ENCODE data around the gene PTMS. TPM values are rescaled to one million over a fixed set of nuclear protein-coding genes. Genes with fewer than 3 reads are reported as not detected.

Gene PTMS
- total and polyA plus RNA-seq, 2 of the 13 experiments (the other 11 are each of a cell fraction or from before 2014, with no cell fraction given): 40.5 to 82.4 TPM

DNA sequence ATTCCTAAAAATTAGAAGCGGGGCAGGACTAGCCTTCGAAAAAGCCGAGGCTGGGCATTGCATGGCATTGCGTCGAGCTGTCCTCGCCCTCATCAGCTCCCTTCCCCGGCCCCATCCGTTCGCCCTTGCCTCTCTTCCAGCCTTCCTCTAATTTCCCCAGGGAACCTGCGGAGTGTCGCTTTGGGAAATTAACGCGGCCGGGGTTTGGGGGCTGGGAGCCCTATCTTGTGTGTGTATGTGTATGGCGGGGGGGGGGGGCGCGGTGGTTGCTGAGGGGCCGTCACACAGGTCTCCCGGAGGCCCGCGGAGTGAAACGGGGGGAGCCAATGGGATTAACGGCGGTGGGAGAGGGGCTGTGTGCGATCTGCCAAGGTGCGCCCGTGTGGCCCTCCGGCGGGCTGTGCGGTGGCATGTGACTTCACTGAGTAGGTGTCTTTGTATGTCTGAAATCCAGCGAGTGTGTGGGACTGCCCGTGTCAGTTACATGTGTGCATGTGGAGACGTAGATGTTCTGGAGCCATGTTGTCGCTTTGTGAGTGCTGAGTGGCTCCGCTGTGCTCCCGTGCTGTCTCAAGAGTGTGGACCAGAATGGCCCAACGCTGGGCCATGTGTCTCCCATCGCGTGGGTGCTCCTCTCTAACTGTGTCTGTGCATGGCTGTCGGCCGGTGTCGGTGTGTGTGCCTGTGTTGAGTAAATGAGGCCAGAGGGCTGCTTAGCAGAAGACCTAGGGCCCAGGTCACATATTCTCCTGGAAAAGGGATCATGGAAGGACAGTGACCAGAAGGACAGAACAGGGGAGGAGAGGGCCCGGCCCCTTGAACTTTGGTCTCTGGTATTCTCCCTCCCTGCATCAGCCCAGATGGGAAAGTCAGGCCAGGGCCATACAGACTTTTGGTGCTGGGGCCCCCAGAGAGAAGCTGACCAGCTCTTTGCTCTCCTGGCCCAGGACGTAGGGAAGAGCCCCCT lies 1.5 kb downstream of the PTMS start (continued):
- peak; percentile 72 for TF ChIP-seq SP5 (CRISPR knock-in tag; IDR thresholded peaks at IDR 0.05; ENCODE audit: borderline replicate concordance, low read depth)
- no peak for TF ChIP-seq PRMT3 (CRISPR knock-in tag; IDR thresholded peaks at IDR 0.05; ENCODE audit: borderline replicate concordance, low read depth)
- TF ChIP-seq ZNF616 (CRISPR knock-in tag; IDR thresholded peaks at IDR 0.05; ENCODE audit: low read depth): no peak
- TF ChIP-seq, protein P1, sequence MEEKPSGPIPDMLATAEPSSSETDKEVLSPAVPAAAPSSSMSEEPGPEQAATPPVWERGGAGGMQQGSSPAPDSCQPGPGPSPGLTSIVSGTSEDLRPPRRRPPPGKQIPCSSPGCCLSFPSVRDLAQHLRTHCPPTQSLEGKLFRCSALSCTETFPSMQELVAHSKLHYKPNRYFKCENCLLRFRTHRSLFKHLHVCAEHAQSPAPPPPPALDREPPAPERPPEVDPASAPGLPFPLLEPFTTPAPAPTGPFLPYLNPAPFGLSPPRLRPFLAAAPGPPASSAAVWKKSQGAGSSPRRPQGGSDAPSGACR (CRISPR knock-in tag; IDR thresholded peaks at IDR 0.05): peak; percentile 78; the same call in 1 of the 2 replicates
- TF ChIP-seq SRSF9 (IDR thresholded peaks at IDR 0.05; ENCODE audit: borderline replicate concordance, insufficient read depth, low read depth, low read length, poor library complexity, severe bottlenecking): no peak
- no peak for TF ChIP-seq ZNF768 (CRISPR knock-in tag; IDR thresholded peaks at IDR 0.05)
- TF ChIP-seq ZNF180 (CRISPR knock-in tag; IDR thresholded peaks at IDR 0.05; ENCODE audit: borderline replicate concordance, low read depth): no peak
- 0 out of 2 replicates have a peak, but pooled peaks have one; percentile 32 for TF ChIP-seq SMYD3 (CRISPR knock-in tag; IDR thresholded peaks at IDR 0.05)
- no peak for TF ChIP-seq MBD4 (IDR thresholded peaks at IDR 0.05; ENCODE audit: borderline replicate concordance, low read length)
- no peak for TF ChIP-seq CEBPB (IDR thresholded peaks at IDR 0.05; ENCODE audit: borderline replicate concordance, low read depth, low read length)
- TF ChIP-seq, protein P2, sequence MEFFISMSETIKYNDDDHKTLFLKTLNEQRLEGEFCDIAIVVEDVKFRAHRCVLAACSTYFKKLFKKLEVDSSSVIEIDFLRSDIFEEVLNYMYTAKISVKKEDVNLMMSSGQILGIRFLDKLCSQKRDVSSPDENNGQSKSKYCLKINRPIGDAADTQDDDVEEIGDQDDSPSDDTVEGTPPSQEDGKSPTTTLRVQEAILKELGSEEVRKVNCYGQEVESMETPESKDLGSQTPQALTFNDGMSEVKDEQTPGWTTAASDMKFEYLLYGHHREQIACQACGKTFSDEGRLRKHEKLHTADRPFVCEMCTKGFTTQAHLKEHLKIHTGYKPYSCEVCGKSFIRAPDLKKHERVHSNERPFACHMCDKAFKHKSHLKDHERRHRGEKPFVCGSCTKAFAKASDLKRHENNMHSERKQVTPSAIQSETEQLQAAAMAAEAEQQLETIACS (CRISPR knock-in tag; IDR thresholded peaks at IDR 0.05): no peak
- no peak for TF ChIP-seq CREBL2 (CRISPR knock-in tag; IDR thresholded peaks at IDR 0.05; ENCODE audit: borderline replicate concordance)
- TF ChIP-seq ZNF451 (CRISPR knock-in tag; IDR thresholded peaks at IDR 0.05): 0 out of 2 replicates have a peak, but pooled peaks have one; percentile 18
- TF ChIP-seq CREM (IDR thresholded peaks at IDR 0.05): peak; percentile 34; the same call in 1 of the 2 replicates
- no peak for TF ChIP-seq CREM (CRISPR knock-in tag; IDR thresholded peaks at IDR 0.05)
- TF ChIP-seq, protein P3, sequence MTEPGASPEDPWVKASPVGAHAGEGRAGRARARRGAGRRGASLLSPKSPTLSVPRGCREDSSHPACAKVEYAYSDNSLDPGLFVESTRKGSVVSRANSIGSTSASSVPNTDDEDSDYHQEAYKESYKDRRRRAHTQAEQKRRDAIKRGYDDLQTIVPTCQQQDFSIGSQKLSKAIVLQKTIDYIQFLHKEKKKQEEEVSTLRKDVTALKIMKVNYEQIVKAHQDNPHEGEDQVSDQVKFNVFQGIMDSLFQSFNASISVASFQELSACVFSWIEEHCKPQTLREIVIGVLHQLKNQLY (CRISPR knock-in tag; IDR thresholded peaks at IDR 0.05): no peak
- TF ChIP-seq ZFP37 (CRISPR knock-in tag; IDR thresholded peaks at IDR 0.05; ENCODE audit: borderline replicate concordance): no peak
- TF ChIP-seq, protein P4, sequence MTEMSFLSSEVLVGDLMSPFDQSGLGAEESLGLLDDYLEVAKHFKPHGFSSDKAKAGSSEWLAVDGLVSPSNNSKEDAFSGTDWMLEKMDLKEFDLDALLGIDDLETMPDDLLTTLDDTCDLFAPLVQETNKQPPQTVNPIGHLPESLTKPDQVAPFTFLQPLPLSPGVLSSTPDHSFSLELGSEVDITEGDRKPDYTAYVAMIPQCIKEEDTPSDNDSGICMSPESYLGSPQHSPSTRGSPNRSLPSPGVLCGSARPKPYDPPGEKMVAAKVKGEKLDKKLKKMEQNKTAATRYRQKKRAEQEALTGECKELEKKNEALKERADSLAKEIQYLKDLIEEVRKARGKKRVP (CRISPR knock-in tag; IDR thresholded peaks at IDR 0.05): peak in 1 of 2 experiments; percentile 17; a peak in 1 of 4 replicates
- no peak for TF ChIP-seq TCF7 (IDR thresholded peaks at IDR 0.05; ENCODE audit: low read depth)
- no peak for TF ChIP-seq ZNF138 (CRISPR knock-in tag; IDR thresholded peaks at IDR 0.05; ENCODE audit: low read depth)
- no peak for TF ChIP-seq ZNF772 (CRISPR knock-in tag; IDR thresholded peaks at IDR 0.05)
- TF ChIP-seq POLR2G (IDR thresholded peaks at IDR 0.05; ENCODE audit: low read depth, low read length): peak; percentile 64; the same call in 1 of the 2 replicates
- TF ChIP-seq HOXA5 (CRISPR knock-in tag; IDR thresholded peaks at IDR 0.05): 0 out of 2 replicates have a peak, but pooled peaks have one; percentile 45
- TF ChIP-seq CHD4 (IDR thresholded peaks at IDR 0.05; ENCODE audit: borderline replicate concordance, low read length): no peak
- no peak for TF ChIP-seq SRF (IDR thresholded peaks at IDR 0.05; ENCODE audit: low read depth, low read length)
- no peak for TF ChIP-seq HOXD1 (CRISPR knock-in tag; IDR thresholded peaks at IDR 0.05)
- TF ChIP-seq ZMYM2 (CRISPR knock-in tag; IDR thresholded peaks at IDR 0.05): no peak

Data from HepG2 (cell line).